ENCODE data around the gene GSDMA. TPM values are rescaled to one million over a fixed set of nuclear protein-coding genes. Genes with fewer than 3 reads are reported as not detected.

Gene GSDMA
- total and polyA plus RNA-seq, 10 of the 15 experiments (the other 5 are each of a cell fraction or from before 2014, with no cell fraction given): 0.04 to 0.11 TPM; not detected in 8

DNA sequence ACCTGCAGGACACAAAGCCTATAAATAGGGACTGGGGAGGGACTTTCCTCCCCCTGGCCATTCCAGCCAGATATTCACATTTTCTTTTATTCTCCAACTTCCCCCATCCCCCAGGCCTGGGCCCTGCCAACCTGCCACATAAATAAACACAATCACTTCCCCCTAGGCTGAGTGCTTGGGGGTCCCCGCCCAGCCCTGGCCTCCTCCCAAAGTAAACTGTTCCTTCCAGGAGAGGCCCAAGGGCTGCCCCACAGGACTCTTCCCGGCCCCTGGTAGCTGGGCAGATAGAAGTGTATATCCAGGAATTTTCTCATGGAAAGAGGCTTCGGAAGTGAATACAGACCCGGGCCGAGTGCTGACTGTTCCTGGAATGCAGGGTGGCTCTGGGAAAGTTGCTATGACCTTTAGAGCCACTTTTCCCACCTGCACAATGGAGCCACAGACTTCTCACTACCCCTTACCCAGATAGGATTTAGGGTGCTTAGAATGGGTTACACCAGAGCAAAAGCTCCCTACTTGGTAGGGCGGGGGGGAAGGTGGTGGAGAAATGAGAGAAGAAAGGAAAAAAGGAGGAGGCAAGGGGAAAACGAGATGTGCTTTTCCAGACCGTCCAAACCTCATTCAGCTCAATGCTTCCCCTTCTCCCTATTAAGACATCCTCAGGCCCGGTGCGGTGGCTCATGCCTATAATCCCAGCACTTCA is 60.9 kb downstream of the GSDMA start:
- FAIRE-seq: no peak
- Histone ChIP-seq H3K27me3 (replicated peaks in 1 of 2; ENCODE audit: control insufficient read depth in 2 of 2, insufficient read depth in 2 of 2, low read length in 1 of 2) (no peaks in the 10 kb centered on the region), H3K9ac (ENCODE audit: control insufficient read depth, insufficient read depth, low read length) (no peak overlapping the region), H3K9me3 (replicated peaks; ENCODE audit: control insufficient read depth, insufficient read depth, low read length) (no peaks in the 10 kb centered on the region), H3K79me2 (ENCODE audit: control insufficient read depth, insufficient read depth, low read length) (no peaks in the 10 kb centered on the region), H3K27ac (ENCODE audit: control insufficient read depth, insufficient read depth) (no peak overlapping the region), H3K4me3 (no peak overlapping the region), H4K20me1 (ENCODE audit: control insufficient read depth, insufficient read depth) (no peaks in the 10 kb centered on the region), H3K36me3 (ENCODE audit: control insufficient read depth in 2 of 2, insufficient read depth in 2 of 2, low read length in 1 of 2) (peaks cover 12 to 19% of the 10 kb centered on the region in 2 experiments; a peak in 3 of 4 replicates), H2AFZ (ENCODE audit: control insufficient read depth, low read depth, low read length) (no peak overlapping the region), H3K4me1 (ENCODE audit: control insufficient read depth, insufficient read depth, low read length) (no peaks in the 10 kb centered on the region), H3K4me2 (ENCODE audit: control insufficient read depth, insufficient read depth) (no peak overlapping the region)
- SMC1A ChIA-PET (ENCODE audit: uncharacterized antibody, unreplicated experiment): no interaction called here
- RAD21 ChIA-PET (ENCODE audit: unreplicated experiment): no interaction called here
- no peak for DNase-seq (ENCODE audit: low read depth, low spot score)
- POLR2A ChIA-PET: no interaction called here
- BruUV-seq (replicated peaks): no TSS peak
- ATAC-seq: no peak
- TF ChIP-seq CHD2 (IDR thresholded peaks at IDR 0.05; ENCODE audit: borderline replicate concordance, low read depth, low read length): no peak
- no peak for TF ChIP-seq SUZ12 (IDR thresholded peaks at IDR 0.05; ENCODE audit: unreplicated experiment)
- no peak for TF ChIP-seq ZZZ3 (IDR thresholded peaks at IDR 0.05; ENCODE audit: control insufficient read depth, insufficient read length, low read depth)
- no peak for TF ChIP-seq TCF12 (IDR thresholded peaks at IDR 0.05; ENCODE audit: low read depth, low read length)
- TF ChIP-seq, protein P1, sequence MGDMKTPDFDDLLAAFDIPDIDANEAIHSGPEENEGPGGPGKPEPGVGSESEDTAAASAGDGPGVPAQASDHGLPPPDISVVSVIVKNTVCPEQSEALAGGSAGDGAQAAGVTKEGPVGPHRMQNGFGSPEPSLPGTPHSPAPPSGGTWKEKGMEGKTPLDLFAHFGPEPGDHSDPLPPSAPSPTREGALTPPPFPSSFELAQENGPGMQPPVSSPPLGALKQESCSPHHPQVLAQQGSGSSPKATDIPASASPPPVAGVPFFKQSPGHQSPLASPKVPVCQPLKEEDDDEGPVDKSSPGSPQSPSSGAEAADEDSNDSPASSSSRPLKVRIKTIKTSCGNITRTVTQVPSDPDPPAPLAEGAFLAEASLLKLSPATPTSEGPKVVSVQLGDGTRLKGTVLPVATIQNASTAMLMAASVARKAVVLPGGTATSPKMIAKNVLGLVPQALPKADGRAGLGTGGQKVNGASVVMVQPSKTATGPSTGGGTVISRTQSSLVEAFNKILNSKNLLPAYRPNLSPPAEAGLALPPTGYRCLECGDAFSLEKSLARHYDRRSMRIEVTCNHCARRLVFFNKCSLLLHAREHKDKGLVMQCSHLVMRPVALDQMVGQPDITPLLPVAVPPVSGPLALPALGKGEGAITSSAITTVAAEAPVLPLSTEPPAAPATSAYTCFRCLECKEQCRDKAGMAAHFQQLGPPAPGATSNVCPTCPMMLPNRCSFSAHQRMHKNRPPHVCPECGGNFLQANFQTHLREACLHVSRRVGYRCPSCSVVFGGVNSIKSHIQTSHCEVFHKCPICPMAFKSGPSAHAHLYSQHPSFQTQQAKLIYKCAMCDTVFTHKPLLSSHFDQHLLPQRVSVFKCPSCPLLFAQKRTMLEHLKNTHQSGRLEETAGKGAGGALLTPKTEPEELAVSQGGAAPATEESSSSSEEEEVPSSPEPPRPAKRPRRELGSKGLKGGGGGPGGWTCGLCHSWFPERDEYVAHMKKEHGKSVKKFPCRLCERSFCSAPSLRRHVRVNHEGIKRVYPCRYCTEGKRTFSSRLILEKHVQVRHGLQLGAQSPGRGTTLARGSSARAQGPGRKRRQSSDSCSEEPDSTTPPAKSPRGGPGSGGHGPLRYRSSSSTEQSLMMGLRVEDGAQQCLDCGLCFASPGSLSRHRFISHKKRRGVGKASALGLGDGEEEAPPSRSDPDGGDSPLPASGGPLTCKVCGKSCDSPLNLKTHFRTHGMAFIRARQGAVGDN (IDR thresholded peaks at IDR 0.05): no peak
- TF ChIP-seq RB1 (IDR thresholded peaks at IDR 0.05; ENCODE audit: borderline replicate concordance): no peak
- TF ChIP-seq FOS (IDR thresholded peaks at IDR 0.05; ENCODE audit: borderline replicate concordance, extremely low read depth, insufficient read length): no peak
- no peak for TF ChIP-seq NRF1 (conservative IDR thresholded peaks at IDR 0.05; ENCODE audit: low read depth, low read length)
- TF ChIP-seq, protein P2, sequence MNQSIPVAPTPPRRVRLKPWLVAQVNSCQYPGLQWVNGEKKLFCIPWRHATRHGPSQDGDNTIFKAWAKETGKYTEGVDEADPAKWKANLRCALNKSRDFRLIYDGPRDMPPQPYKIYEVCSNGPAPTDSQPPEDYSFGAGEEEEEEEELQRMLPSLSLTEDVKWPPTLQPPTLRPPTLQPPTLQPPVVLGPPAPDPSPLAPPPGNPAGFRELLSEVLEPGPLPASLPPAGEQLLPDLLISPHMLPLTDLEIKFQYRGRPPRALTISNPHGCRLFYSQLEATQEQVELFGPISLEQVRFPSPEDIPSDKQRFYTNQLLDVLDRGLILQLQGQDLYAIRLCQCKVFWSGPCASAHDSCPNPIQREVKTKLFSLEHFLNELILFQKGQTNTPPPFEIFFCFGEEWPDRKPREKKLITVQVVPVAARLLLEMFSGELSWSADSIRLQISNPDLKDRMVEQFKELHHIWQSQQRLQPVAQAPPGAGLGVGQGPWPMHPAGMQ (IDR thresholded peaks at IDR 0.05; ENCODE audit: borderline replicate concordance): no peak
- TF ChIP-seq, protein P3, sequence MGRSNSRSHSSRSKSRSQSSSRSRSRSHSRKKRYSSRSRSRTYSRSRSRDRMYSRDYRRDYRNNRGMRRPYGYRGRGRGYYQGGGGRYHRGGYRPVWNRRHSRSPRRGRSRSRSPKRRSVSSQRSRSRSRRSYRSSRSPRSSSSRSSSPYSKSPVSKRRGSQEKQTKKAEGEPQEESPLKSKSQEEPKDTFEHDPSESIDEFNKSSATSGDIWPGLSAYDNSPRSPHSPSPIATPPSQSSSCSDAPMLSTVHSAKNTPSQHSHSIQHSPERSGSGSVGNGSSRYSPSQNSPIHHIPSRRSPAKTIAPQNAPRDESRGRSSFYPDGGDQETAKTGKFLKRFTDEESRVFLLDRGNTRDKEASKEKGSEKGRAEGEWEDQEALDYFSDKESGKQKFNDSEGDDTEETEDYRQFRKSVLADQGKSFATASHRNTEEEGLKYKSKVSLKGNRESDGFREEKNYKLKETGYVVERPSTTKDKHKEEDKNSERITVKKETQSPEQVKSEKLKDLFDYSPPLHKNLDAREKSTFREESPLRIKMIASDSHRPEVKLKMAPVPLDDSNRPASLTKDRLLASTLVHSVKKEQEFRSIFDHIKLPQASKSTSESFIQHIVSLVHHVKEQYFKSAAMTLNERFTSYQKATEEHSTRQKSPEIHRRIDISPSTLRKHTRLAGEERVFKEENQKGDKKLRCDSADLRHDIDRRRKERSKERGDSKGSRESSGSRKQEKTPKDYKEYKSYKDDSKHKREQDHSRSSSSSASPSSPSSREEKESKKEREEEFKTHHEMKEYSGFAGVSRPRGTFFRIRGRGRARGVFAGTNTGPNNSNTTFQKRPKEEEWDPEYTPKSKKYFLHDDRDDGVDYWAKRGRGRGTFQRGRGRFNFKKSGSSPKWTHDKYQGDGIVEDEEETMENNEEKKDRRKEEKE (IDR thresholded peaks at IDR 0.05): no peak
- no peak for TF ChIP-seq ATF7 (IDR thresholded peaks at IDR 0.05; ENCODE audit: low read depth)
- TF ChIP-seq, protein P4, sequence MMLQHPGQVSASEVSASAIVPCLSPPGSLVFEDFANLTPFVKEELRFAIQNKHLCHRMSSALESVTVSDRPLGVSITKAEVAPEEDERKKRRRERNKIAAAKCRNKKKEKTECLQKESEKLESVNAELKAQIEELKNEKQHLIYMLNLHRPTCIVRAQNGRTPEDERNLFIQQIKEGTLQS (IDR thresholded peaks at IDR 0.05; ENCODE audit: borderline replicate concordance, extremely low read depth, low read depth, low read length): no peak
- TF ChIP-seq CBX3 (IDR thresholded peaks at IDR 0.05; ENCODE audit: borderline replicate concordance, low read depth): no peak
- TF ChIP-seq TCF3 (IDR thresholded peaks at IDR 0.05; ENCODE audit: borderline replicate concordance, insufficient read depth, low read depth, low read length): no peak
- no peak for TF ChIP-seq SP1 (IDR thresholded peaks at IDR 0.05; ENCODE audit: low read depth, low read length)
- CTCF ChIA-PET: interaction anchor here (1.5 kb wide), 1 partner anchor 52 kb away, joined by 4 read pairs; no protein-coding TSS in a partner anchor
- 79% methylated on average over 10 of the region's 10 CpGs for WGBS (ENCODE audit: insufficient coverage, insufficient replicate concordance, low lambda C conversion rate, missing lambda C conversion rate)
- intact Hi-C loops (cut with micrococcal nuclease; ENCODE audit: unreplicated experiment) (no loop called here), in situ Hi-C loops (cut with MboI) (loop anchor here (25.0 kb wide), 1 partner anchor 264 kb away; the partner anchor contains the start of gene CDC6)

Data from GM12878 (cell line).